Endothelial cell of umbilical vein (primary cell): ENCODE results near the gene XPA. TPM values are rescaled to one million over a fixed set of nuclear protein-coding genes. Genes with fewer than 3 reads are reported as not detected.

ENCODE experiments used
- BruUV-seq: library from RNA; stranded (reverse); fragments of 400-500 nt; replicated peaks from 2 replicates; lab custom pipeline; 2021; lab: Mats Ljungman, UMichigan
- CTCF ChIA-PET: fragments of 300-600, 350-600 bp; sonication (Branson Sonifier 250); formaldehyde crosslinking; loops from one replicate; lab custom pipeline; 2021; ENCODE audit warnings: antibody characterized with exemption, inconsistent platforms; lab: Charles Lee
- POLR2A ChIA-PET: fragments of 300-600, 350-600 bp; sonication (Branson Sonifier 250); formaldehyde crosslinking; loops from one replicate; lab custom pipeline; 2021; ENCODE audit warnings: antibody characterized with exemption, inconsistent platforms; lab: Charles Lee
- DNase-seq: peaks from one replicate; pipeline ENCODE4 v3.0.0-alpha.2; 2011; ENCODE audit warnings: low read depth, low spot score
- FAIRE-seq: peaks from 2 replicates; lab custom pipeline; 2011; peaks lifted over from hg19 to GRCh38; lab: Jason Lieb, UNC
- H2AFZ ChIP-seq: 2 replicates; pipeline ENCODE4 v1.6.0; 2012; ENCODE audit warnings: low read depth, low read length, control low read depth, inconsistent platforms
- H3K27ac ChIP-seq: 2 replicates; pipeline ENCODE4 v1.5.1; 2011; ENCODE audit warnings: low read depth, mild to moderate bottlenecking, control low read depth, low read length, moderate library complexity; ENCODE audit not compliant: insufficient read depth
- H3K27me3 ChIP-seq, 2 experiments: 2 replicates each; pipeline versions ENCODE4 v1.6.0 to v1.6.1; 2011; ENCODE audit warnings: low read length in 2 of 2, mixed read lengths in 1 of 2; ENCODE audit not compliant: control insufficient read depth in 2 of 2, insufficient read depth in 2 of 2
- H3K36me3 ChIP-seq, 2 experiments: 2 replicates in 1 of 2; 3 replicates in 1 of 2; pipeline ENCODE4 v1.5.1; 2011; ENCODE audit warnings: low read length in 2 of 2, mild to moderate bottlenecking in 1 of 2, moderate library complexity in 1 of 2; ENCODE audit not compliant: control insufficient read depth in 2 of 2, insufficient read depth in 2 of 2; ENCODE audit errors: extremely low read depth in 1 of 2
- H3K4me1 ChIP-seq: 3 replicates; pipeline ENCODE4 v1.5.1; 2011; ENCODE audit warnings: mild to moderate bottlenecking, low read length; ENCODE audit not compliant: control insufficient read depth, insufficient read depth; ENCODE audit errors: extremely low read depth
- H3K4me2 ChIP-seq: 2 replicates; pipeline ENCODE4 v1.6.1; 2011; ENCODE audit warnings: low read length, control low read depth, mixed read lengths; ENCODE audit not compliant: insufficient read depth
- H3K4me3 ChIP-seq, 3 experiments: fragments of 200-600 bp in 1 of 3; sonication (generic), shearing (Covaris generic) in 1 of 3; replicated peaks in 1 of 3; 2 replicates each; pipeline ENCODE4 v1.5.1; 2011 to 2016; ENCODE audit warnings: control low read depth in 3 of 3, low read length in 3 of 3, mild to moderate bottlenecking in 2 of 3, inconsistent platforms in 1 of 3, low read depth in 1 of 3, moderate library complexity in 1 of 3; ENCODE audit not compliant: insufficient read depth in 1 of 3
- H3K79me2 ChIP-seq: 2 replicates; pipeline ENCODE4 v1.6.0; 2012; ENCODE audit warnings: low read length, inconsistent platforms; ENCODE audit not compliant: control insufficient read depth, insufficient read depth
- H3K9ac ChIP-seq: replicated peaks from 2 replicates; pipeline ENCODE3; 2011; ENCODE audit warnings: low read length, control low read depth; ENCODE audit not compliant: insufficient read depth; ENCODE audit errors: extremely low read depth
- H3K9me1 ChIP-seq: replicated peaks from 3 replicates; pipeline ENCODE4 v1.6.0; 2011; ENCODE audit warnings: mild to moderate bottlenecking, low read length; ENCODE audit not compliant: control insufficient read depth, insufficient read depth; ENCODE audit errors: extremely low read depth
- H3K9me3 ChIP-seq: replicated peaks from 2 replicates; pipeline ENCODE4 v1.5.1; 2012; ENCODE audit warnings: low read length, inconsistent platforms; ENCODE audit not compliant: control insufficient read depth, insufficient read depth
- H4K20me1 ChIP-seq: replicated peaks from 2 replicates; pipeline ENCODE3; 2011; ENCODE audit warnings: mild to moderate bottlenecking, low read length; ENCODE audit not compliant: control insufficient read depth, insufficient read depth; ENCODE audit errors: extremely low read depth
- CTCF ChIP-seq, 2 donors: IDR thresholded peaks; 1 replicate in 1 of 2; 2 replicates in 1 of 2; pipeline ENCODE4 v1.5.1; 2011; ENCODE audit warnings: low read length in 2 of 2, mild to moderate bottlenecking in 2 of 2, moderate library complexity in 2 of 2, control low read depth in 1 of 2, inconsistent platforms in 1 of 2, low read depth in 1 of 2; ENCODE audit not compliant: insufficient read depth in 1 of 2; ENCODE audit errors: extremely low read depth in 1 of 2
- EZH2 ChIP-seq: IDR thresholded peaks from 2 replicates; pipeline ENCODE4 v1.6.1; 2012; ENCODE audit warnings: borderline replicate concordance, low read depth, mild to moderate bottlenecking, moderate library complexity, low read length, inconsistent platforms; ENCODE audit not compliant: severe bottlenecking
- FOS ChIP-seq: IDR thresholded peaks from 2 replicates; pipeline ENCODE4 v1.6.1; 2011; ENCODE audit warnings: mild to moderate bottlenecking, low read length, moderate library complexity, borderline replicate concordance; ENCODE audit not compliant: insufficient read depth
- GATA2 ChIP-seq: IDR thresholded peaks from 2 replicates; pipeline ENCODE4 v1.7.0; 2011; ENCODE audit warnings: low read depth, mild to moderate bottlenecking, moderate library complexity, mixed read lengths, low read length; ENCODE audit not compliant: insufficient read length, insufficient read depth
- JUN ChIP-seq: IDR thresholded peaks from 2 replicates; pipeline ENCODE4 v1.6.1; 2011; ENCODE audit warnings: borderline replicate concordance, low read depth; ENCODE audit not compliant: insufficient read length, insufficient read depth
- MAX ChIP-seq: IDR thresholded peaks from 2 replicates; pipeline ENCODE4 v1.6.1; 2011; ENCODE audit not compliant: insufficient read depth, insufficient read length
- MYC ChIP-seq: IDR thresholded peaks from one replicate; pipeline ENCODE4 v1.6.1; 2011; ENCODE audit warnings: mild to moderate bottlenecking, low read depth, low read length
- POLR2A ChIP-seq: IDR thresholded peaks from 2 replicates; pipeline ENCODE4 v1.6.1; 2012; ENCODE audit warnings: low read depth, mild to moderate bottlenecking, control low read depth, low read length
- POLR2AphosphoS5 ChIP-seq: IDR thresholded peaks from 2 replicates; pipeline ENCODE4 v1.6.1; 2012; ENCODE audit warnings: low read depth, mild to moderate bottlenecking, control low read depth, low read length, moderate library complexity; ENCODE audit not compliant: insufficient read depth
- dilution Hi-C: fragments of 300-500 bp; cut with MboI; formaldehyde crosslinking; loops from one replicate; pipeline ENCODE4 v1.15.0; 2019; ENCODE audit warnings: low sequenced_read_pairs; ENCODE audit not compliant: extremely low pct_ligation_motif_present
- intact Hi-C: fragments of 100-400 bp; cut with micrococcal nuclease; formaldehyde crosslinking; loops from one replicate; pipeline ENCODE4 v1.10.0; 2022
- polyA plus RNA-seq, 4 experiments: library from polyadenylated mRNA; depleted of rRNA in 3 of 4; stranded (reverse) in 3 of 4; unstranded in 1 of 4; fragments of >200 nt; gene quantifications; 2 replicates each; pipeline versions ENCODE4 v1.2.1 to v1.2.3, GENCODE V29; 2011 to 2012; ENCODE audit warnings: missing spikeins in 1 of 4
- total RNA-seq: library from RNA; stranded (reverse); gene quantifications from 2 replicates; pipeline ENCODE4 v1.2.3, GENCODE V29; 2021

XPA gene
- total and polyA plus RNA-seq, 2 donors (not counting 3 experiments of a cell fraction or from before 2014, with no cell fraction given): 3.6 to 21.1 TPM

GRCh38 chr9:97632248-97632984 is 64.7 kb downstream of the XPA start:
- Histone ChIP-seq H4K20me1 (peaks cover 2% of the 10 kb centered on the region), H3K27me3 (no peaks in the 10 kb centered on the region), H3K4me3 (peak overlapping the region; percentile 53 to 100 (median 99)), H3K9me3 (no peaks in the 10 kb centered on the region), H2AFZ (peak overlapping the region; percentile 93), H3K9me1 (no peaks in the 10 kb centered on the region), H3K4me1 (peaks cover 28% of the 10 kb centered on the region), H3K4me2 (peak overlapping the region; percentile 97), H3K27ac (peak overlapping the region; percentile 94), H3K9ac (peak overlapping the region; percentile 100), H3K36me3 (no peaks in the 10 kb centered on the region), H3K79me2 (peaks cover 60% of the 10 kb centered on the region)
- intact Hi-C loops: loop anchor here (2.0 kb wide), 1 partner anchor 290 kb away; the partner anchor contains the start of gene TRMO
- DNase-seq (no peak), FAIRE-seq (peak; percentile 8)
- dilution Hi-C loops: no loop called here
- POLR2A ChIA-PET: interaction anchor here (0.7 to 1.6 kb wide), 6 partner anchors 10 to 428 kb away, joined by 3 to 6 read pairs (median 4); no protein-coding TSS in a partner anchor
- BruUV-seq: TSS peak; percentile 85
- TF ChIP-seq POLR2AphosphoS5 (no peak), MAX (no peak), POLR2A (no peak), CTCF (IDR thresholded peaks at IDR 0.05; ENCODE audit: extremely low read depth in 1 of 2, insufficient read depth in 1 of 2, low read depth in 1 of 2, low read length in 2 of 2) (no peak), FOS (peak; percentile 42), GATA2 (no peak), EZH2 (no peak), MYC (no peak), JUN (peak; percentile 90)
- CTCF ChIA-PET: interaction anchor here (0.8 to 3.3 kb wide), 5 partner anchors 17 to 258 kb away, joined by 3 to 26 read pairs (median 3); partner anchors contain the start of gene TDRD7
